NCI-H510A treated with DMSO at 0.1 percent for 48 hours (cell line): Measurements from ENCODE around the gene RNF207.
A peak's percentile ranks its signal among the peaks of the same experiment; 100 is the strongest.

Experiments used
- DNase-seq: peaks from one replicate; lab custom pipeline; 2025; lab: John Stamatoyannopoulos, UW

Gene RNF207

GRCh38 chr1:6174621-6175410 is 31.1 kb upstream of the RNF207 start:
- DNase-seq, result no peak

- DNase-seq, result no peak
These were observed 30.5 kb upstream of the RNF207 start for GRCh38 chr1:6175411-6175828.

GRCh38 chr1:6176779-6177178 is 29.1 kb upstream of the RNF207 start:
- no peak for DNase-seq

- no peak for DNase-seq
These were observed 28.1 kb upstream of the RNF207 start for GRCh38 chr1:6177681-6178380.

- no peak for DNase-seq
These were observed 27.0 kb upstream of the RNF207 start for GRCh38 chr1:6178751-6179563.

GRCh38 chr1:6179564-6180175 is 26.2 kb upstream of the RNF207 start:
- DNase-seq, result no peak

GRCh38 chr1:6180268-6180706 is 25.6 kb upstream of the RNF207 start, which contains the start of gene CHD5:
CHD5 (minus strand) TSS chr1:6180321; CDS start chr1:6180023, 298 bp downstream.
- DNase-seq, result peak; percentile 32

- DNase-seq, result no peak
These were observed 25.1 kb upstream of the RNF207 start for GRCh38 chr1:6180707-6181311.

- no peak for DNase-seq
These were observed 24.6 kb upstream of the RNF207 start for GRCh38 chr1:6181347-6181770.

GRCh38 chr1:6183520-6183989 is 22.4 kb upstream of the RNF207 start:
- peak; percentile 59 for DNase-seq

- no peak for DNase-seq
These were observed 21.7 kb upstream of the RNF207 start for GRCh38 chr1:6184083-6184783.

- DNase-seq, result no peak
These were observed 20.8 kb upstream of the RNF207 start for GRCh38 chr1:6185151-6185550.

GRCh38 chr1:6185635-6186382 is 20.1 kb upstream of the RNF207 start:
- peak; percentile 76 for DNase-seq

- no peak for DNase-seq
These were observed 17.5 kb upstream of the RNF207 start for GRCh38 chr1:6188466-6188865.

- DNase-seq, result no peak
These were observed 14.0 kb upstream of the RNF207 start for GRCh38 chr1:6191968-6192367.

- DNase-seq, result no peak
These were observed 8.0 kb upstream of the RNF207 start for GRCh38 chr1:6197746-6198427.

GRCh38 chr1:6198646-6199297 is 7.1 kb upstream of the RNF207 start:
- DNase-seq, result peak; percentile 70

GRCh38 chr1:6199298-6200187 is 6.4 kb upstream of the RNF207 start, which contains the start of gene RPL22:
RPL22 (minus strand) TSS chr1:6199595; CDS start chr1:6199573, 22 bp downstream.
- peak; percentile 100 for DNase-seq
